ENCODE results near the gene OSBPL1A.

The OSBPL1A gene

DNA sequence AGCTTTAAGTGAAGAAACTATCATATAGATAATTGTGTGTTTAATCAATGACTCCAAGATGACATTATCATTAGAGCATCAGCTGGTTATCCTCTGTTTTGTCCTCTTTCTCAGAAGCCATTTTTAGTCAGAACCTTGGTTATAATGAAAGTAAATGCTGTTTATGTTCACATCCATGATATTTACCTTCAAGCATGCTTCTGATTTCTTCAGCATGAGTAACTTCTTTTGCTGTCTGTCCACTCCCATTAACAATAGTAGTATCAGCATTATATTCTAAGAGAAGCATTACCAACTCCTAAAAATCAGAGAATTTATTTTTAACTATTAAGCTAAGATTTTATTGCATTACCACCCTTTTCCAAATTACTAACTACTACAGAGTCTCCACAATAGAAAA, 56.3 kb downstream of the OSBPL1A start:
- no peak for DNase-seq (ENCODE audit: low spot score)

GRCh38 chr18:24333084-24333483, 64.5 kb downstream of the OSBPL1A start:
- no peak for DNase-seq (ENCODE audit: low spot score)

DNA sequence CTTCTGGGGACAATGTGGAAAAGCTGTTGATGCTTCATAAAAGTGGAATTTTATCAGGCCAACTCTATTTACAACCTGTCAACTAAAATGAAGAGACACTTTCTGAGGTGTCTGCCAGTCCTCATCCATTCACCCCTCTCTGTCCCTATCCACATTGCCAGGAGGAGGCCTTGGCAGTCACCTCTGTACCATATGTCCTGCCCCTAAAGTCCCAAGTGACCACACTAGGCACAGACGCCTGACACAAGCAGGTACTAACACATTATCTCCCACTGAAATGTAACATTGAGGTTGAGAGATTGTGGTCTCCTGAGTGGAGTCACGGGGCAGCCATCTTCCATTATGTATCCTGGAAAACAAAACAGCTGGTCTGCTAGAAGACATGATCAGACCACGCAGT, 71.4 kb downstream of the OSBPL1A start:
- no peak for DNase-seq (ENCODE audit: low spot score)

GRCh38 chr18:24322584-24323136, 75.0 kb downstream of the OSBPL1A start:
- no peak for DNase-seq (ENCODE audit: low spot score)

GRCh38 chr18:24321071-24321470, 76.6 kb downstream of the OSBPL1A start:
- no peak for DNase-seq (ENCODE audit: low spot score)

- DNase-seq (ENCODE audit: low spot score) = no peak
Measured at GRCh38 chr18:24319757-24320156, 77.9 kb downstream of the OSBPL1A start.

DNA sequence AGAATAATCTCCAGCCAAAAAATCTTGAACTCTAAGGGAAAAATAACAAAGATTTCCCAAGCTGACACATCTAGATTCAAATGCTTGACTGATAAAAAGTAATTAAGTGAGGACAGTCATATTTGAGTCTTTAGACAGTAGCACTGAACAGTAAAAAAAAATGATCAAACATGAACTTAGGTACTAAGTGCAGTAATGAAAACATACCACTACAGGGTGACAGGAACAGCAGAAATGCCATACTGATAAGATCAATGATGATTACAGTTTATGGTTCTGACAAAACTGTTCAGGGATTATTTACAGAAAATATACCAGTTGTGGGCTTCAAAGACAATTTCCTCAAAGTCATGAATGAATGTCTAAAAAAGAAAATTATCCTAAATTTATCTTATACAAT, 80.3 kb downstream of the OSBPL1A start:
- DNase-seq (ENCODE audit: low spot score) = no peak

GRCh38 chr18:24315170-24315569, 82.5 kb downstream of the OSBPL1A start:
- no peak for DNase-seq (ENCODE audit: low spot score)

GRCh38 chr18:24306201-24306600, 91.4 kb downstream of the OSBPL1A start:
- no peak for DNase-seq (ENCODE audit: low spot score)

- no peak for DNase-seq (ENCODE audit: low spot score)
Measured at GRCh38 chr18:24300703-24301102, 96.9 kb downstream of the OSBPL1A start.

DNA sequence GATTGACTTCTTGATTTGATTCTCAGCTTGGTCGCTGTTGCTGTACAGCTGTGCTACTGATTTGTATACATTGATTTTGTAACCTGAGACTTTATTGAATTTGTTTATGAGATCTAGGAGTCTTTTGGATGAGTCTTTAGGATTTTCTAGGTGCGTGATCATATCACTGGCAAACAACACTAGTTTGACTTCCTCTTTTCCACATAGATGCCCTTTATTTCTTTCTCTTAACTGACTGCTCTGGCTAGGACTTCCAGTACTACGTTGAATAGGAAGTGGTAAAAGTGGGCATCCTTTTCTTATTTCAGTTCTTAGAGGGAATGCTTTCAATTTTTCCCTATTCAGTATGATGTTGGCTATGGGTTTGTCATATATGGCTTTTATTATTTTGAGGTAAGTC, 101.3 kb downstream of the OSBPL1A start:
- no peak for DNase-seq (ENCODE audit: low spot score)

GRCh38 chr18:24293254-24293653, 104.4 kb downstream of the OSBPL1A start:
- no peak for DNase-seq (ENCODE audit: low spot score)

- DNase-seq (ENCODE audit: low spot score) = no peak
Measured at GRCh38 chr18:24278591-24278990, 119.0 kb downstream of the OSBPL1A start.

GRCh38 chr18:24277516-24278195, 120.0 kb downstream of the OSBPL1A start:
- no peak for DNase-seq (ENCODE audit: low spot score)

GRCh38 chr18:24276994-24277393, 120.6 kb downstream of the OSBPL1A start:
- no peak for DNase-seq (ENCODE audit: low spot score)

GRCh38 chr18:24274837-24275236, 122.8 kb downstream of the OSBPL1A start:
- DNase-seq (ENCODE audit: low spot score) = no peak

DNA sequence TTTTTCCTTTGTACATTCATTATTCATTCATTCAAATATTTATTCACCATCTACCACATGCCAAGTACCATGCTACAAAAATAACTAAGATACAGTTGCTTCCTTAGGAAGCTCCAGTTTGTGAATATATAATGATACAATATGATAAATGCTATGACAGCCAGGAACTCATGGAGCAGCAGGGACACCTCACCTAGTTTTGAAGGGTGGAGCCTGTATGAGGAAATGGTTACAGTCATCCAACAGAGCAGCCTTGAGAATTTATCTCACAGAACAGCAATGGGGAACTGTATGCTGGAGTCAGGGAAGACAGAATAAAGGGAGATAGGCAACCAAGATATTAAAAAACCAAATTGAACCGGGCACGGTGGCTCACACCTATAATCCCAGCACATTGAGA, 124.0 kb downstream of the OSBPL1A start:
- no peak for DNase-seq (ENCODE audit: low spot score)

GRCh38 chr18:24272229-24272525, 125.4 kb downstream of the OSBPL1A start:
- DNase-seq (ENCODE audit: low spot score) = no peak

DNA sequence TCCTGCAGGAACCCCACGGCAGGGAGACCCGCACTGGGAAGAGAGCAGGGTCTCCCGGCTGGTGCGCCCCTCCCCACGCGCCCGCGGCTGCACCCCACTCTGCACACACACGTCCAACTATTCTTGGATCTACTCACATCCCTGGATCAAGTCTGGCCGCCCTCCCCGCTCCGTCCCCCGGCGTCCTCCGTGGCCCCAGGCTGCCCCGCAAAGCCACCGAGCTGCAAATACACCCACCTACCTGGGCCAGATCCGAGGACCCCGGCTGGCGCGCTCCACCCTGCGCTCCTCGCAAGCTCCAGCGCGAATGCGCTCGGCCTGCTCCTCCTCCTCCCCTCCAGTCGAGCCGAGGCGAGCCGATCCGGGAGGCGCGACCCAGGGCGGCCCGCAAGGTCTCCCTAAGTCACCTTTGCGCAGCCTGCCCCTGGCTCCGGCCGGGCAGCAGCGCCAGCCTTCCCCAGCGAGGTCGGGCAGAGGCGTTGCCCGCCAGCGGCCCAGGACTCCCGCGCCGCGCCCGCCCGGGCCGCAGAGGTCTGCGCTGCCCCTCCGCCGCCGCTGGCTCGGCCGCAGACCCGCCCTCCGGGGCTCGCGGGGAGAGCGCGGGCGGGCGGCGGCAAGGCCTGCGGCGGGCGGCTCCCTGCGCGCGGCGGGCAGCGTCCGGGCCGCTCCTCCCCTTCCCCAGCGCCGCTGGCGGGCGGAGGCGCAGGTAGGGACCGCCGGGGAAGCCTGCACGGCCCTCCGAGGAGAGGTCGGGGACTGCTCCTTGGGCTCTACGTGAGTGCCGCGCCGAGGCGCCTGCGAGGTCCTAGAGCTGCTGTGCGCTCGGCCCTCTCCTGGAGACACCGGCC, 126.0 kb downstream of the OSBPL1A start:
- peak; percentile 36 for DNase-seq (ENCODE audit: low spot score)

GRCh38 chr18:24270937-24271380, 126.7 kb downstream of the OSBPL1A start:
- DNase-seq (ENCODE audit: low spot score) = no peak

GRCh38 chr18:24270358-24270936, 127.2 kb downstream of the OSBPL1A start:
- DNase-seq (ENCODE audit: low spot score) = no peak

DNA sequence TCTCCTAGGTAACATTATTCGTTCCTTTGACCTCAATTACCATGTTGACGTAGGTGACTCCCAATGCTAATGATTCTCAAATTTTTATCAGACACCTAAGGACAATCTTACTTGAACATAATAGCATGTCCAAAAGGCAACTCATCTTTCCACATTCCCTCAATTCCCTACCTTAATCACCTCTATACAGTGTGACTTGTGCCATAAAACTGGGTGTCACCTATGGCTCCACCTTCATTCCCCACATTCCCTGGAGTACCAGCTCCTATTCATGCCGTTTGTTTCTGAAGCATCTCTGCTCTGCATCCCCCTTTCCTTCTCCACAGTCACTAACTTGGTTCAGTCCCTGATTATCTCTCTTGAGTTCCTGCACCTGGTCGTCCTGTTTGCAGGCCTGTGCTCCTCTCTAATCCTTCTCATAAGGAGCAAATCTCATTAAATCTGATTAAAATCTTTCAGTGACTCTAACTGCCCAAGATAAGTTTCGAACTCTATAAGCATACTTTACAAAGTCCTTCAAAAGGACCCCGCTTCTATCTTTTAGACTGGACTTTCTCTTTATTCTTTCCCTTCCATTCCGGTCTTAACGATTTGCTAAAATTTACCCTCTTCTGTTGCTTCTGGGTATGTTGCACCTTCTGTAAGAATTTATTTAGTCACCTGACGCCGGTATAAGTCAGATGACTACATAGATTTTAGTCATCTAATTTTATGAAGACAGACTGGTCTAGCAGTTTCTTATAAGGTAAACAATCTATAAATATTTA, 128.7 kb downstream of the OSBPL1A start:
- DNase-seq (ENCODE audit: low spot score) = no peak
